GM10847 (cell line): Measurements from ENCODE around the gene TMEM51.

ENCODE experiments used
- POLR2A ChIP-seq: IDR thresholded peaks from 2 replicates; pipeline ENCODE4 v1.6.1; 2011; ENCODE audit not compliant: insufficient read length; ENCODE audit errors: extremely low read depth

Gene TMEM51

GRCh38 chr1:15120251-15120945, 33.1 kb upstream of the TMEM51 start:
- no peak for TF ChIP-seq POLR2A

- no peak for TF ChIP-seq POLR2A
Observed at GRCh38 chr1:15122331-15122730, 31.2 kb upstream of the TMEM51 start.

- TF ChIP-seq POLR2A, result no peak
Observed at GRCh38 chr1:15123270-15123669, 30.3 kb upstream of the TMEM51 start.

- no peak for TF ChIP-seq POLR2A
Observed at GRCh38 chr1:15123925-15124324, 29.6 kb upstream of the TMEM51 start.

GRCh38 chr1:15124362-15125100, 29.0 kb upstream of the TMEM51 start:
- TF ChIP-seq POLR2A, result no peak

- no peak for TF ChIP-seq POLR2A
Observed at GRCh38 chr1:15125101-15125745, 28.3 kb upstream of the TMEM51 start.

GRCh38 chr1:15128077-15128476, 25.5 kb upstream of the TMEM51 start:
- no peak for TF ChIP-seq POLR2A

GRCh38 chr1:15128520-15129313, 24.8 kb upstream of the TMEM51 start:
- TF ChIP-seq POLR2A, result no peak

GRCh38 chr1:15129944-15130343, 23.6 kb upstream of the TMEM51 start:
- TF ChIP-seq POLR2A, result no peak

- TF ChIP-seq POLR2A, result no peak
Observed at GRCh38 chr1:15130607-15131006, 22.9 kb upstream of the TMEM51 start.

- TF ChIP-seq POLR2A, result no peak
Observed at GRCh38 chr1:15132965-15133364, 20.6 kb upstream of the TMEM51 start.

- TF ChIP-seq POLR2A, result no peak
Observed at GRCh38 chr1:15134285-15134684, 19.3 kb upstream of the TMEM51 start.

GRCh38 chr1:15137809-15138208, 15.7 kb upstream of the TMEM51 start:
- TF ChIP-seq POLR2A, result no peak

GRCh38 chr1:15139654-15140350, 13.7 kb upstream of the TMEM51 start:
- no peak for TF ChIP-seq POLR2A

- TF ChIP-seq POLR2A, result no peak
Observed at GRCh38 chr1:15141935-15142539, 11.5 kb upstream of the TMEM51 start.

GRCh38 chr1:15145327-15145726, 8.2 kb upstream of the TMEM51 start:
- TF ChIP-seq POLR2A, result no peak
